HG02981 (cell line): Measurements from ENCODE around the gene TRPV2.

Source experiments
- ATAC-seq: cut with Tn5 transposase; IDR thresholded peaks from one replicate; pipeline ENCODE4 v1.9.1; 2021; ENCODE audit warnings: mild to moderate bottlenecking, moderate library complexity; ENCODE audit not compliant: unreplicated experiment

The TRPV2 gene

DNA sequence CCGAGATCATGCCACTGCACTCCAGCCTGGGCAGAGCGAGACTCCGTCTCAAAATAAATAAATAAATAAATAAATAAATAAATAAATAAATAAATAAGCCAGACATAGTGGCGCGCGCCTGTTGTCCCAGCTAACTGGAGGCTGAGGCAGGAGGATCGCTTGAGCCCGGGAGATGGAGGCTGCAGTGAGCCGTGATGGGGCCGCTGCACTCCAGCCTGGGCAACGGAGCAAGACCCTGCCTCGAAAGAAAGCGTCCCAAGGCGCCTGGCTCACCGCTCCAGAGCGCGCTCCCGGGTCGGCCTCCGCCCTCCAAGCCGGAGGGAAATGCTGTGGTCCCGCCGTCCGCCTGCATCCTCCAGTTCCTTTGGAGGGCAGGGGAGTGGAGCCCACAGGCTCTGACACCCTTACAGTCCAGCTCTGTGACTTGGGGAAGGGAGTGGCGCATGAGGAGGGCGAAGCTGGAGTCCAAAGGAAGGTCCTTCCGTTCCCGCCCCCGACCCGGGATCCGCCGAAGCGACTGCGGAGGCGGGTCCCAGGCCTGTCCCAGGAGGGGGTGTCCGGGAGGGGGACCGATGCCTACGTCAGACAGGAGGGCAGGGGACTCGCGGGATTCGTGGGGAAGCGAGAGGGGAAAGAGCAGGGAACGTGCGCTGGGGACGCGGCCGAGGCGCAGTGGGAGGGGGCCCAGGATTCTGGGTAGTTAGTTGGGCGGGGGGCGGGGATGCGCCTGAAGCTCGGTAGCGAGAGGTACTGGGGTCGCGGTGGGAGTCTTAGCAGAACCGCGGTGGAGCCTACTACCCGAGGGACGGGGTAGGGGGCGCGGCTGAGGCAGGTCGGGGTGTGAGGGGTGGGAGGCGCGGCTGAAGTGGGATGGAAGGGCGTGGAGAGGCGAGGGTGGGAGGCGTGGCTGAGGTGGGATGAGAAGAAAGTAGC lies 8.4 kb upstream of the TRPV2 start:
- no peak for ATAC-seq

DNA sequence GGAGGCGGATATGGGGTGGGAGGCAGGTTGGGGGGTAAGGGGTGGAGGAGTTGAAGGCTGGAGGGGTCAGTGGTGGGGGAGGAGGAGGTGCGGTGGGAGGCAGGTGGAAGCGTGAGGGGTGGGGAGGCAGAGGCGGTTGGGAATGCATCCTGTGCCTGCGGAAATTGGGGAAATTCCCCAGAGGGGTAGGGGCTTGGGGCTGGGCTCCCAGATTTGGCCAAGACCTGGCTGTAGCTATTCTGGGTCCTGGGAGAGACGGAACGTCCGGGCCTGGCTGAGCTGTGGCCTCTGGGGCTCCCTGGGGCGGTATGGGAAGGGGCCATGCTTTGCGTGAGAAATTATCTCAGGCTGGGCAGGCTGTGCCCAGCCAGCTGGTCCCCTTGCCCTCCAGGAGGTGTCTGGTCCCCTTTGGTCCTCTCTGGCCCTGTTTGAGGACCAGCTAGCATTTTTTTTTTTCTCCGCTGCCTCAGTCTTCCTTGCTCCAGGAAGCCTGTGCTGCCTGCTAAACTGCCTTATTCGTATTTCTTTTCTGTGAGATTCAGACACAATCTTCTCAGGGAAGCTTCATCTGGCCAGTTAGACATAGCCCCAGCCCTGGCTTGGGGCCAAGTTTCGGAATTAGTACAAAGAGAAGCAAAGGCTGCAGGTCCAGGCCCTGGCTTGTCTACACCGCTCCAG lies 7.3 kb upstream of the TRPV2 start:
- ATAC-seq, result peak; percentile 87

DNA sequence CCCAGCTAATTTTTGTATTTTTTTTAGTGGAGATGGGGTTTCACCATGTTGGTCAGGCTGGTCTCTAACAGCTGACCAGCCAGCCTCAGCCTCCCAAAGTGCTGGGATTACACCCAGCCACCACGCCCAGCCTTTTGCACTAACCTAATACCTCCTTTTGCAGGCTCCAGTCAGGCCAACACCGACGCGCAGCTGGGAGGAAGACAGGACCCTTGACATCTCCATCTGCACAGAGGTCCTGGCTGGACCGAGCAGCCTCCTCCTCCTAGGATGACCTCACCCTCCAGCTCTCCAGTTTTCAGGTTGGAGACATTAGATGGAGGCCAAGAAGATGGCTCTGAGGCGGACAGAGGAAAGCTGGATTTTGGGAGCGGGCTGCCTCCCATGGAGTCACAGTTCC lies 2.0 kb downstream of the TRPV2 start:
- ATAC-seq, result no peak

DNA sequence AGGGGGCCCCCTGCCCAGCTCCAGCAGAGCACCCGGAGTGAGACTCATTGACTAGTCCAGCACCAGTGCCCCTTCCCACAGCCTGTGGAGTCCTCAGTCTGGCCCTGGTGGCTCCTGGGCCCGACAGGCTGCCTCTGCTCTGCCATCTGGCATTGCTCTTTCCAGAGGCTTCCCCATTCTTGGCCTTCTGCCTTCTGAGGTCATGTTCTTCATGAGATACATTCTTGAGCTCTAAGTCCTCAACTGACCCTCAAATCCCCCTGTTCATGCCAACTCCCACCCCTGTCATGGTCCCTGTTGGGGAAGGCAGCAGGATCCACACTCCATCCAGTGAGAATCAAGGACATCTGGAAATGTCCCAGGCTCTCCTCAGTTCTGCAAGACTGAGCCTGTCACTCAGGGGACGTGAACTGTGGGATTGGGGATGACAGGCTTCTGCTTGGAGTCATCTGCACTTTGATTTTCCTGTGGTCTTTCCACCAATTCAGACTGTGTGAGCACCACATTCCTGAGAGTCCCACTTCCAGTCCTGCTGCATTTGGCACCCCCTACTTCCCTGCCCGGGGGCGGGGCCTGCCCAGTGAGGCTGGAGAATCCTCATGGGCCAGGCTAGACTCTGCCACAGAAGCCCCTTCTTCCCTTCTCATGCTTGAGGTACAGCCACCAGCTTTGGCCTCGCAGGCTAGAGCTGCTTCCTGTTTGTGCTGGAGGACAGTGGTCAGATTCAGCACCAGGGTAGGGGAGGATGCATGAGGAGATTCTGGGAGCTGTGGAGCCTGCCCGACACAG lies 2.7 kb downstream of the TRPV2 start:
- no peak for ATAC-seq

DNA sequence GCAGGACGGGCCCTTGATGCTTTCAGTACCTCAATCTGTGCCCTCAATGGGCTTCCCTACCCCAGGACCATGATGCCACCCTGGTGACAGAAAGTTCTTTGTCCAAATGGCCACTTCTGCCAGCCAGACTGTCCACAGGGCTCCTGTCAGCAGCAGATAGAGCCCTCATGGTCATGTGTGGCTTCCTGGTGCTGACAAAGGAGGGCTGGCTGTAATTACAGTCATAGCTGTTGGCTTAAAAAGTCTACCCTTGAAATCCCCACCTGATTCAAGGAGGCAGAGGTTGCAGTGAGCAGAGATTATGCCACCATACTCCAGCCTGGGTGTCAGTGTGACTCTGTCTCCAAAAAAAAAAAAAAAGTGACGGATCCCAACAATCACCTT lies 3.3 kb downstream of the TRPV2 start:
- ATAC-seq, result no peak

DNA sequence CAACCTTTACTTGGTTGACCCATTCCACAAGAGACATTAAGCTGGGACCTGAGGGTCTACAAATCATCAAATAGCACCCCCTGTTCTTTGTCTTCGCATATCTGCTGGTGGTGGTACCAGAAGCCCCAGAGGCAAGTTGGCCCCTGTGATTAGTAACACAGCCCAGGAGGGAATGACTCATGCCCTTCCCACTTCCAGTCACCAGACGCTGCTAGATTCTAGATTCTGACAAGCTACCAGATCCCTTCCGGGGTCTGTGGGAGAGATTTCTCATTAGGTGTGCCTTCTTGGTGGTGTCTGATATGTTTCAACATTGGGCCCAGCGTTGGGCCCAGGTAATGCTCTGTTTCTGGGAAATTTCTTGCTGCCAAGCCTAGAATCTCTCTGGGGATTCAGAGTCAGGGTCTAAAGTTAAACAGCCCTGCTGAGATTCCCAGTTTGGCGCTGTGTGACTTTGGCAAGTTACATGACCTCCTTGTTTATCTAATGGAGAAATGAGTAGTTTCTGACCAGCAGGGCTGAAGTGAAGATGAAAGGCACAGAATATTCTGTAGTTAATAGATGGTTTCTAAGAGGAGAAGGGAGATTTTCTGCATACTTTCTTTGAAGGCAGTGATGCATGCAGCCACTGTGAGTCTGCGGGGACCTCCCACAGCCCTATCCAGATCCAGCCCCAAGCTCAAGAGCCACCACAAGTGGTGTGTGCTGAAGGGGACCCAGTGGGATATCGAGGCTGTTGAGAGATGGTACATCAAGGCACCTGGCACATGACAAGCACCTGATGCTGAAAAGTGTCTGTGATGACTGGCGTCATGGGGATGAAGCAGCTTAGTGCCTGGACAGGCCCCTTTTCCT lies 3.9 kb downstream of the TRPV2 start:
- peak; percentile 49 for ATAC-seq

DNA sequence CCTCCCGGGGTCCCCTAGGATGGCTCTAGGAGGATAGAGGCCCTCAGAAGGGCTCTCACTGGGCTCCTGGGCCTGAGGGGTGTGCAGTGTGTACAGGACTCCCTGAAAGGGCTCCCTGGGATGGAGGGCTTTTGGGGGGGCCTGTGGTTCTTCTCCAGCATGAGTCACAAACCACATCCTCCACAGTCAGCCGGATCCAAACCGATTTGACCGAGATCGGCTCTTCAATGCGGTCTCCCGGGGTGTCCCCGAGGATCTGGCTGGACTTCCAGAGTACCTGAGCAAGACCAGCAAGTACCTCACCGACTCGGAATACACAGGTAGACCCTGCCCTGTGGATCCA lies 4.5 kb downstream of the TRPV2 start:
- peak; percentile 2 for ATAC-seq

DNA sequence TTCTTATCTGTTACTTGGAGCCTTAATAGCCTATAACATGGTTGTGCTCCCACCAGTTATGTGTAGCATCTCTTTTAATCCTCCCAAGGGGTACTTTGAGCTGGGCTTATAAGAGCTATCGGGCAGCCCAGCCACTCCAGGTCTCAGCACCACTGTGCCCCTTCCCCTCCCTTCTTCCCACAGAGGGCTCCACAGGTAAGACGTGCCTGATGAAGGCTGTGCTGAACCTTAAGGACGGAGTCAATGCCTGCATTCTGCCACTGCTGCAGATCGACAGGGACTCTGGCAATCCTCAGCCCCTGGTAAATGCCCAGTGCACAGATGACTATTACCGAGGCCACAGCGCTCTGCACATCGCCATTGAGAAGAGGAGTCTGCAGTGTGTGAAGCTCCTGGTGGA lies 7.0 kb downstream of the TRPV2 start:
- ATAC-seq, result no peak

DNA sequence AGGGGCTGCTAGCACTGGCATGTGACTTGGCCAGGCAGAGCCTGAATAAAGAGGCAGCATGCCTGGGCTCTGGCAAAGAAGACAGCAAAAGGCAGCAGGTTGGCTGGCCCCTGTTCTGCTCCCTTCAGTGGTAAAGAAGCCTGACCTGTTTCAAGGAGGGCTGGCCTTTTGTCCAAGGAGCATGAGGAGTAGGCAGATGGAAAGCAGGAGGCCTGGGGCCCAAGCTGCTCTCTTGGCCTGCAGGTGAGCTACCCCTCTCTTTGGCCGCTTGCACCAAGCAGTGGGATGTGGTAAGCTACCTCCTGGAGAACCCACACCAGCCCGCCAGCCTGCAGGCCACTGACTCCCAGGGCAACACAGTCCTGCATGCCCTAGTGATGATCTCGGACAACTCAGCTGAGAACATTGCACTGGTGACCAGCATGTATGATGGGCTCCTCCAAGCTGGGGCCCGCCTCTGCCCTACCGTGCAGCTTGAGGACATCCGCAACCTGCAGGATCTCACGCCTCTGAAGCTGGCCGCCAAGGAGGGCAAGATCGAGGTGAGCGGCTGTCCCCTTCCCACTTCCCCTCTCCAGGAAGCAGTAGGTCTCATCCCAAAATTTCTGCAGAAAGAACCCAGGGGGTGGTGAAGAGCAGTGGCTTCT lies 8.0 kb downstream of the TRPV2 start:
- ATAC-seq, result no peak

DNA sequence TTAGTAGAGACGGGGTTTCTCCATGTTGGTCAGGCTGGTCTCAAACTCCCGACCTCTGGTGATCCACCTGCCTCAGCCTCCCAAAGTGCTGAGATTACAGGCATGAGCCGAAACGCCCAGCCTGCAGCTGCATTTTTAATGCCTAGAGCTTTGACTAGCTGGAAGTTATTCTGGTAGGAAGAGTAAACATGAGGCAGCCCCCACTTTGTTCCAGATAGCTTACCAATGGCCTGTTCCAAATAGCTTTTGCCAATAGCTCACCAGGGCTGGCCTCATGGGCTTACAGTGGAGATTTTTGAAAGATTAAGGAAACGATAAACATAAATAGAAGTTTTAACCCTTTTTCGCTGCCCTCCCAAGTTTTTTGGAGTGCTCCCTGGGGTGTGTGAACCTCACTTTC lies 9.8 kb downstream of the TRPV2 start:
- ATAC-seq, result no peak

DNA sequence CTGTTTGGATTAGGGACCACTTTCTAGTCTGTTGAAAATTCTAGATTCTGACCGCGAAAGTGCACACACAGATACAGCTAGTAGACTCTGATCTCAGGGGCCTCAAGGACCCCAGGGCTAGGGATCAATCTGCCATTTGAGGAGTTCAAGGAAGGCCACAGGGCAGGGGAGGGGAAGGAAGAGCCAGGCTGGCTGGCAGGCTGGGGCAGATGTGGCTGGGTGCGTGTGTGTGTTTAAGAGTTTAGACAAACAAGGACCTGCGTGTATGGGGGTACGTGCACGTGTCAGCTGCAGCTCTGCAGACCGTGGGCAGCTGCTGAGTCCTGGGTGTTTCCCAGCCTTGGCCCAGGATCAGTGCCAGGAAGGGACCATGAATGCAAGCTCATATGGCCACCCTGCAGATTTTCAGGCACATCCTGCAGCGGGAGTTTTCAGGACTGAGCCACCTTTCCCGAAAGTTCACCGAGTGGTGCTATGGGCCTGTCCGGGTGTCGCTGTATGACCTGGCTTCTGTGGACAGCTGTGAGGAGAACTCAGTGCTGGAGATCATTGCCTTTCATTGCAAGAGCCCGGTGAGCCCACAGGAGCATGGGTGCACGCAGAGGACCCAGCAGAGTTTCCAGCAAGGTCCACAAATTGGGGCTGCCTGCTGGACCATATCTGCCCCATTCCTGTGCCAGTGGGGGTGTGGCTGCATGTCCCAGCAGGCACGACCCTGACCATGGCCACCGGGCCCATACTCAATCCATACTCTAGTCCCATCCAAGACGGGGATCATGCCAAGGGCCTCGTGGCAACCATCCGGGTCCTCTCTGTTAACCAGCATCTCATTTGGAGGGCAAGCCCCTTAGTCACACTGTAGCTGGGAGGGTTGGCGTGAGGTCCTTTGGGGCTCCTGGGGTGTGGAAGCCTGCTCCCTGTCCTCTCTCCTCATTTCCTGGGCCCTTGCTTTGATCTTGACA lies 10.6 kb downstream of the TRPV2 start:
- no peak for ATAC-seq

DNA sequence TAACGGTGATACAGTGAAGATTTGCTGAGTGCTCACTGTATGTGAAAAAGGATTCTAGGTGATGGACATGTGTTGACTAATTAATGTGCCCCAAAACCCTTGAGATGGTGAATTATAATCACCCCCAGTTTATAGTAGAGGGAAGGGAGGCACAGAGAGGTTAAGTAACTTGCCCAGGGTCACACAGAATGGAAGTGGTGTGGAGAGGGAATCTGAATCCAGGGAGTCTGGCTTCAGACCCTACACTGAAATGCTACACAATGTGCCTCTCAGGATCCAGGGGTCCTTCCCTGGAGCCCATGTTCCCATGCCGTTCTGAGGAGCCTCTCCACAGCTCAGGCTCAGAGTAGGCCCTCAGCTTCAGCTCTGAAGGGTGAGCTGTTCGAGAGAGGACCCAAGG lies 11.6 kb downstream of the TRPV2 start:
- ATAC-seq, result no peak

DNA sequence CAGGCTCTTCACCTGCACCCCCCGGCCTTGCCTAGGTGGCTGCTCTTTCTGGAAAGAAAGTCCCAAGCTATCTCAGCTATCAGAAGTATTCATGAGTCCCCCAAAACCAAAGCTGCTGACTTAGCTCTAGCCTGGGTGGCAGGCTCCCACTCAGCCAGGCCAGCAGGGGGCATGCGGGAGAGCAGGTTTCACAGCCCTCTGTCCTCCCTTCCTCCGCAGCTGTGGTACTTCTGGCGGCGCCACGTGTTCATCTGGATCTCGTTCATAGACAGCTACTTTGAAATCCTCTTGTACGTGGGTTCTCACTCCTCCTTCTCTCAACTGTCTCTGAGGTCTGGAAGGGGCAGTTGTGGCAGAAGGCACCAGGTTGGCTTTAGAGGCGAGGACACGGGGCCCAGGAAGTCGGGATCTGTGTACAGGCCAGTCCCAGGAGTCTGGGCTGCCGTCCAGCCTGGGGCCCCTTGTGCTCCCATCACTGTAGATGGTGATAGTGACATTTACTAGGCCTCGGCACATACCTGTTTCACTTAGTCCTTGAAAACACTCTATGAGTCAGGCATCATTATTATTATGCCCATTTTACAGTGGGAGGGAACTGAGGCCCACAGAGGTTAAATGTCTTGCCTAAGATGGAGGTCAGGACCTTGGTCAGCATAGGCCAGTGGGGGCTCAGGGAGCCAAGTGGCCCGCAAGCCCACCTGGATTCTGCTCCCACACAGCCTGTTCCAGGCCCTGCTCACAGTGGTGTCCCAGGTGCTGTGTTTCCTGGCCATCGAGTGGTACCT lies 12.9 kb downstream of the TRPV2 start:
- ATAC-seq, result no peak

DNA sequence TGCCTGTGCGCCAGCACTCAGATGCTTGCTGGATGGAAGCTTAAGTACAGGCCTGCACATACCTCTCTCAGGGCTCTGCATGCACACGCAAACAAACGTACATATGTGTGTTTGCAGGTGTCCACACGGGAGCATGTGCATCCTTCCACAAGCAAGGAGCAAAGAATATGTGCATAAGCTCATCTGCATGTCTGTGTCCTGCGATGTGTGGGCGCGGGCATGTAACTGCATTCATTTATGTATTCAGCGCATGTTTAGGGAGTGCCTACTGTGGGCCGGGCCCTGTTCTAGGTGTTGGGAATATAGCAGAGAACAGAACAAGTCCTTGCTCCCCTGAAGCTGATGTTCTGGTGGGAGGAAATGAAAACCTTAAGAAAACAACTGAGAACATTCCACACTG lies 13.7 kb downstream of the TRPV2 start:
- ATAC-seq, result no peak

DNA sequence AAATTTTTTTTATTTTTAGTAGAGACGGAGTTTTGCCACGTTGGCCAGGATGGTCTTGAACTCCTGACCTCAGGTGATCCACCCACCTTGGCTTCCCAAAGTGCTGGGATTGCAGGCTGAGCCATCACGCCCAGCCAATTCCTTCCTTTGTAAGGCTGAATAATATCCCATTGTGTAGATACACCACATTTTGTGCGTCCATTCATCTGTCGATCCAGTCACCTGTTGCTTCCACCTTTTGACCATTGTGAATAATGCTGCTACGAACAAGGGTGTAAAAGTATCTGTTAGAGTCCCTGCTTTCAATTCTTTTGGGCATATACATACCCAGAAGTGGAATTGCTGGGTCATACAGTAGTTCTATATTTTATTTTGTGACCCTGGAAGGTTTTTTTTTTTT lies 15.3 kb downstream of the TRPV2 start:
- ATAC-seq, result no peak

DNA sequence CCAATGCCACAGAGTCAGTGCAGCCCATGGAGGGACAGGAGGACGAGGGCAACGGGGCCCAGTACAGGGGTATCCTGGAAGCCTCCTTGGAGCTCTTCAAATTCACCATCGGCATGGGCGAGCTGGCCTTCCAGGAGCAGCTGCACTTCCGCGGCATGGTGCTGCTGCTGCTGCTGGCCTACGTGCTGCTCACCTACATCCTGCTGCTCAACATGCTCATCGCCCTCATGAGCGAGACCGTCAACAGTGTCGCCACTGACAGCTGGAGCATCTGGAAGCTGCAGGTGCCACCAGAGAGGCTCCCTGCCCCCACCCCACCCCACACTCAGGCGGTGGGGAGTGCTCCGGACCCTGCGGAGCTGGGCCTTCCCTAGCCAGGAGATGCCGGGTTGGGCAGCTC lies 16.6 kb downstream of the TRPV2 start:
- no peak for ATAC-seq

DNA sequence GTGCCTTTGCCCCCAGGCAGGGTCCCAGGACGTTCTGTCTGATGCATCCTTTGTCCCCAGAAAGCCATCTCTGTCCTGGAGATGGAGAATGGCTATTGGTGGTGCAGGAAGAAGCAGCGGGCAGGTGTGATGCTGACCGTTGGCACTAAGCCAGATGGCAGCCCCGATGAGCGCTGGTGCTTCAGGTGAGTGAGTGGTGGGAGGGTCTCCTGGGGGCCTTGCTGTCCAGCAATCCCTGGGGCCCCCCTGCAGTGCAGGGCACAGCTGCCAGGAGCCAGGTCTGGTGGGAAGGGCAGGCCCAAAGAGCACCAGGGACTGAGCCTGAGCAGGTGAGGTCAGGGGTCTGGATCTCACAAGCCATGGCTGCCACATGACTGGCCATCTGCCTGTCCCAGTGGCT lies 18.1 kb downstream of the TRPV2 start:
- ATAC-seq, result no peak

DNA sequence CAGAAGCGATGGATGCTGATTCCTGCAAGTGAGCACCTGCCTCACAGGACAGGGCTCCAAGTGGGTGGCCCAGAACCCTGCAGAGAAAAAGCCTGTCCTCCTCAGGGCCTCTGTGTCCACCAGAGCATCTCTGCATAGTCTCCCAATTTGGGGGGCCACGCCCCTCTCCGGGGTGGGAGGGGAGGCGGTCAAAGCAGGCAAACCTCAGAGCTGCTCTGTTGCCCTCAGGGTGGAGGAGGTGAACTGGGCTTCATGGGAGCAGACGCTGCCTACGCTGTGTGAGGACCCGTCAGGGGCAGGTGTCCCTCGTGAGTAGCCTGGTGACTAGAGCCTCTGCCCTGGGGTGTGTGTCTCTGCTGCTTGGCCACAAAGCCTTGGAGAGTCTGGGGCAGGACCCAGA lies 19.3 kb downstream of the TRPV2 start:
- ATAC-seq, result no peak
